OCI-LY3 (cell line): ENCODE measurements around the gene VAT1L.

Source experiments
- CTCF ChIP-seq: fragments of 200-600, 300-600 bp; sonication (generic); IDR thresholded peaks from 2 replicates; pipeline ENCODE4 v1.5.1; 2014; ENCODE audit warnings: antibody characterized with exemption, low read length, low read depth
- EZH2phosphoT487 ChIP-seq: fragments of 200-600 bp; shearing (Covaris generic); IDR thresholded peaks from 2 replicates; pipeline ENCODE4 v1.6.1; 2018; ENCODE audit warnings: antibody characterized with exemption, mixed run types, low read depth

- TF ChIP-seq CTCF, result no peak
- TF ChIP-seq EZH2phosphoT487, result no peak
These were observed 105.8 kb downstream of the VAT1L start for GRCh38 chr16:77894162-77894561.
